Bronchus fibroblast of lung (primary cell): ENCODE results near the gene A2M. TPM values are rescaled to one million over a fixed set of nuclear protein-coding genes. Genes with fewer than 3 reads are reported as not detected.

ENCODE experiments used
- total RNA-seq: library from RNA; depleted of rRNA; stranded (reverse); fragments of >200 nt; gene quantifications from 2 replicates; pipeline ENCODE4 v1.2.3, GENCODE V29; 2015

A2M gene
- 4.4 and 5.6 TPM in 2 replicates for total RNA-seq

DNA sequence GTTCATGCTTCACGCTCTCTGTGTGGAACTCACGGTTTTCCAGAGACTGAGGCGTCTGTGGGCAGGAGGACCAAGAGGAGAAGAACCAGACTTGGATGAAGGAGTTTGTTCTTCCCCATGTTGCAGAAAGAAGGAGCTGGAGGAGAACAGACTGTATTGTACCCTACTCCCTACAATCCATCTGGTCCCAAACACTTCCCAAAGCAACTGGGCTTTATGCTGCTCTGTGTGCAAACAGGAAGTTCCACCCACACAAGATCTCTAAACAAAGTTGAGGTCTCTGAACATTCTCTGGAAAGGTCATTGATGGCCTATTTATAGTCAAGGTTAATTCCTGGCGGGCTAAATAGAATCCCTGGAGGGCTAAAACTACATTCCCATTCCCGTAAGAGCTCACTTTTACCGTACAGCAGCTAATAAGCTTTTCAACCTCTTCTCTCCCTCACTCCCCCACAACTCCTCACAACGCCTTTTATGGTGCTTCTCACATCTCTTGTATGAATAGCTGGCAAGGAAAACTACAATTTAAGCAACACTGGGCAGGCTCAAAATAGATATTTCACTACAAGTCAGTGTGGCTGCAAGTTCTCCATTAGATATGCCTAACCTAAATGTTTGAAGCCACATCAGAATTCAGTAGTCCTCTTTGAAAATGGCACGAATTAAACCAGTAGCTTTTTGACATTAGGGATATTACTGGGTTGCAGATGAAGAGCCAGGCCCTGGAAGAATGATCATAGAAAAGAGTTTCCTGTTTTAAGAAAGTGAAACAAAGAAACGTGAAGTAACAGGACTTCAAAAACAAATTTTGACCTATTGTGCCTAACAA lies at the start of gene A2M:
TSS of gene A2M (minus strand) at position 189 of the 829 bp plus-strand sequence. CDS start at position 119, 70 bp downstream.

Other genes with a start within 250 kb of the A2M start
- 24.0 and 25.1 TPM in 2 replicates for gene PHC1, start 201.4 kb downstream of the A2M start, total RNA-seq
- 76.0 and 76.3 TPM in 2 replicates for gene M6PR, start 166.3 kb downstream of the A2M start, total RNA-seq
- 0.45 and 1.7 TPM in 2 replicates for gene KLRG1, start 126.4 kb downstream of the A2M start, total RNA-seq
- not detected in 2 replicates for gene PZP, start 92.5 kb upstream of the A2M start, total RNA-seq